CD4-positive, alpha-beta T cell treated with Interleukin-1 beta for 1 hour (primary cell): ENCODE measurements around the gene SKIDA1.

Experiments used
- DNase-seq, 2 donors: peaks; one replicate each; pipeline ENCODE4 v3.0.0-alpha.2; 2020 to 2022

The SKIDA1 gene

GRCh38 chr10:21528236-21529031 lies 3.0 kb upstream of the SKIDA1 start:
- no peak for DNase-seq

GRCh38 chr10:21527598-21528235 lies 2.2 kb upstream of the SKIDA1 start:
- DNase-seq: no peak

GRCh38 chr10:21526860-21527597 lies 1.5 kb upstream of the SKIDA1 start:
- DNase-seq: peak; percentile 23 to 43

- DNase-seq: peak; percentile 50 to 69
Observed at GRCh38 chr10:21526188-21526859, 842 bp upstream of the SKIDA1 start.

- DNase-seq: no peak
Observed at GRCh38 chr10:21524526-21525366, 736 bp downstream of the SKIDA1 start.

GRCh38 chr10:21524131-21524525 lies 1.4 kb downstream of the SKIDA1 start:
- DNase-seq: no peak

GRCh38 chr10:21523557-21524008 lies 1.9 kb downstream of the SKIDA1 start:
- DNase-seq: no peak

- DNase-seq: no peak
Observed at GRCh38 chr10:21522631-21523406, 2.7 kb downstream of the SKIDA1 start.

- no peak for DNase-seq
Observed at GRCh38 chr10:21521751-21522533, 3.5 kb downstream of the SKIDA1 start.

GRCh38 chr10:21520949-21521348 lies 4.5 kb downstream of the SKIDA1 start:
- DNase-seq: no peak

- no peak for DNase-seq
Observed at GRCh38 chr10:21520509-21520908, 5.0 kb downstream of the SKIDA1 start.

- no peak for DNase-seq
Observed at GRCh38 chr10:21519941-21520436, 5.5 kb downstream of the SKIDA1 start.

- no peak for DNase-seq
Observed at GRCh38 chr10:21519397-21519933, 6.0 kb downstream of the SKIDA1 start.

- DNase-seq: no peak
Observed at GRCh38 chr10:21518641-21519396, 6.7 kb downstream of the SKIDA1 start.

GRCh38 chr10:21518149-21518640 lies 7.3 kb downstream of the SKIDA1 start:
- DNase-seq: no peak

- no peak for DNase-seq
Observed at GRCh38 chr10:21517134-21518031, 8.1 kb downstream of the SKIDA1 start.

- DNase-seq: peak in 1 of 2 donors; percentile 41
Observed at GRCh38 chr10:21516242-21517131, 9.0 kb downstream of the SKIDA1 start.
